ENCODE results near the gene CBFA2T2. TPM values are rescaled to one million over a fixed set of nuclear protein-coding genes. Genes with fewer than 3 reads are reported as not detected.

CBFA2T2 gene
- polyA plus RNA-seq, 3 donors = 1.7 to 9.7 (median 4.9) TPM

GRCh38 chr20:33522256-33522820 lies 32.4 kb downstream of the CBFA2T2 start:
- no peak overlapping the region for H3K4me3 Mint-ChIP-seq
- intact Hi-C loops (cut with micrococcal nuclease) = no loop called here
- H3K9me3 Mint-ChIP-seq = no peaks in the 10 kb centered on the region
- Histone ChIP-seq H3K4me3 (replicated peaks in 1 of 3; ENCODE audit: low read depth in 2 of 3, low read length in 3 of 3) (no peak overlapping the region), H2AFZ (ENCODE audit: insufficient read depth, low read depth, low read length, poor library complexity, severe bottlenecking) (no peak overlapping the region), H3K27ac (ENCODE audit: low read depth in 1 of 2, low read length in 2 of 2) (no peak overlapping the region), H3K27me3 (ENCODE audit: control insufficient read depth in 2 of 2, insufficient read depth in 2 of 2, low read length in 2 of 2) (no peaks in the 10 kb centered on the region), H3K9ac (ENCODE audit: insufficient read depth, low read length, poor library complexity, severe bottlenecking) (no peak overlapping the region), H3K4me2 (replicated peaks; ENCODE audit: extremely low read depth, low read length, poor library complexity, severe bottlenecking) (no peak overlapping the region), H3K9me3 (replicated peaks in 1 of 2; ENCODE audit: control insufficient read depth in 1 of 2, insufficient read depth in 1 of 2, low read length in 2 of 2) (no peaks in the 10 kb centered on the region), H4K20me1 (ENCODE audit: insufficient read depth, low read length) (peaks cover 21% of the 10 kb centered on the region), H3K36me3 (replicated peaks in 1 of 2; ENCODE audit: control insufficient read depth in 1 of 2, insufficient read depth in 2 of 2, low read length in 2 of 2) (peaks cover 0 to 5% of the 10 kb centered on the region in 2 donors), H3K4me1 (ENCODE audit: control insufficient read depth in 1 of 2, insufficient read depth in 2 of 2, low read length in 2 of 2) (no peaks in the 10 kb centered on the region), H3K79me2 (ENCODE audit: insufficient read depth, low read length) (peaks cover 3% of the 10 kb centered on the region)
- WGBS (ENCODE audit: insufficient coverage) = 100% methylated on average over 1 of the region's 3 CpGs
- H3K36me3 Mint-ChIP-seq = peaks cover 6 to 16% of the 10 kb centered on the region in 2 donors
- TF ChIP-seq CTCF (IDR thresholded peaks at IDR 0.05) = no peak
- peaks cover 0 to 2% (median 0%) of the 10 kb centered on the region in 3 donors for H3K27me3 Mint-ChIP-seq (ENCODE audit: low read depth in 3 of 3)
- no peaks in the 10 kb centered on the region for H3K4me1 Mint-ChIP-seq
- DNase-seq = no peak
- no peak overlapping the region for H3K27ac Mint-ChIP-seq

- no peak overlapping the region for H3K27ac ChIP-seq (ENCODE audit: low read depth in 1 of 2, low read length in 2 of 2)
- H3K27me3 ChIP-seq (ENCODE audit: control insufficient read depth in 2 of 2, insufficient read depth in 2 of 2, low read length in 2 of 2) = no peaks in the 10 kb centered on the region
- peaks cover 0 to 4% (median 0%) of the 10 kb centered on the region in 7 donors for H3K9me3 Mint-ChIP-seq
- intact Hi-C loops (cut with micrococcal nuclease) = no loop called here
- H3K9me3 ChIP-seq (replicated peaks in 1 of 2; ENCODE audit: control insufficient read depth in 1 of 2, insufficient read depth in 1 of 2, low read length in 2 of 2) = no peaks in the 10 kb centered on the region
- no peak overlapping the region for H3K4me2 ChIP-seq (replicated peaks; ENCODE audit: extremely low read depth, low read length, poor library complexity, severe bottlenecking)
- H3K9ac ChIP-seq (ENCODE audit: insufficient read depth, low read length, poor library complexity, severe bottlenecking) = no peak overlapping the region
- no CpG with 5 or more reads among the region's 3 CpGs for WGBS (ENCODE audit: insufficient coverage)
- H3K79me2 ChIP-seq (ENCODE audit: insufficient read depth, low read length) = peaks cover 3% of the 10 kb centered on the region
- H4K20me1 ChIP-seq (ENCODE audit: insufficient read depth, low read length) = peaks cover 14% of the 10 kb centered on the region
- H2AFZ ChIP-seq (ENCODE audit: insufficient read depth, low read depth, low read length, poor library complexity, severe bottlenecking) = no peak overlapping the region
- H3K4me1 Mint-ChIP-seq = no peaks in the 10 kb centered on the region
- no peak overlapping the region for H3K4me3 ChIP-seq (replicated peaks in 1 of 3; ENCODE audit: low read depth in 2 of 3, low read length in 3 of 3)
- H3K4me1 ChIP-seq (ENCODE audit: control insufficient read depth in 1 of 2, insufficient read depth in 2 of 2, low read length in 2 of 2) = no peaks in the 10 kb centered on the region
- H3K27me3 Mint-ChIP-seq (ENCODE audit: low read depth in 3 of 3) = peaks cover 0 to 2% (median 0%) of the 10 kb centered on the region in 3 donors
- H3K27ac Mint-ChIP-seq = no peak overlapping the region
- H3K36me3 ChIP-seq (replicated peaks in 1 of 2; ENCODE audit: control insufficient read depth in 1 of 2, insufficient read depth in 2 of 2, low read length in 2 of 2) = peaks cover 0 to 5% of the 10 kb centered on the region in 2 donors
- TF ChIP-seq CTCF (IDR thresholded peaks at IDR 0.05) = no peak
- H3K4me3 Mint-ChIP-seq = no peak overlapping the region
- peaks cover 6 to 12% of the 10 kb centered on the region in 2 donors for H3K36me3 Mint-ChIP-seq
- no peak for DNase-seq
These were observed 34.4 kb downstream of the CBFA2T2 start for GRCh38 chr20:33524261-33524660.

Measured in CD14-positive monocyte (primary cell).